H9 (cell line): ENCODE data around the gene HLF. TPM values are rescaled to one million over a fixed set of nuclear protein-coding genes. Genes with fewer than 3 reads are reported as not detected.

ENCODE experiments used
- DNase-seq: peaks from one replicate; pipeline ENCODE4 v3.0.0-alpha.2; 2017
- H2AFZ ChIP-seq: one replicate; pipeline ENCODE4 v1.6.1; 2013; ENCODE audit warnings: mild to moderate bottlenecking, low read length, control low read depth, moderate library complexity
- H2AK5ac ChIP-seq: 2 replicates; pipeline ENCODE4 v1.6.1; 2013; ENCODE audit warnings: low read length, control low read depth, mixed read lengths; ENCODE audit not compliant: insufficient read length
- H2BK120ac ChIP-seq: one replicate; pipeline ENCODE4 v1.6.1; 2013; ENCODE audit warnings: low read depth, mild to moderate bottlenecking, low read length, control low read depth, inconsistent platforms; ENCODE audit not compliant: poor library complexity, severe bottlenecking
- H2BK12ac ChIP-seq: 2 replicates; pipeline ENCODE4 v1.6.1; 2013; ENCODE audit warnings: low read length, control low read depth, mixed read lengths, low read depth; ENCODE audit not compliant: insufficient read length
- H2BK15ac ChIP-seq: 2 replicates; pipeline ENCODE4 v1.6.1; 2013; ENCODE audit warnings: low read depth, low read length, control low read depth
- H2BK20ac ChIP-seq: one replicate; pipeline ENCODE4 v1.6.1; 2013; ENCODE audit warnings: low read depth, mild to moderate bottlenecking, low read length, control low read depth, inconsistent platforms; ENCODE audit not compliant: poor library complexity, severe bottlenecking
- H2BK5ac ChIP-seq: 2 replicates; pipeline ENCODE4 v1.6.1; 2013; ENCODE audit warnings: low read length, control low read depth, mixed read lengths; ENCODE audit not compliant: insufficient read length
- H3K14ac ChIP-seq: 2 replicates; pipeline ENCODE4 v1.6.1; 2013; ENCODE audit warnings: low read length, control low read depth; ENCODE audit not compliant: insufficient read depth
- H3K18ac ChIP-seq: 2 replicates; pipeline ENCODE4 v1.6.1; 2013; ENCODE audit warnings: low read depth, mild to moderate bottlenecking, mixed read lengths, low read length, control low read depth; ENCODE audit not compliant: insufficient read length
- H3K23ac ChIP-seq: 2 replicates; pipeline ENCODE4 v1.6.1; 2013; ENCODE audit warnings: low read length, control low read depth, mixed read lengths, low read depth; ENCODE audit not compliant: insufficient read length
- H3K23me2 ChIP-seq: 2 replicates; pipeline ENCODE4 v1.6.1; 2013; ENCODE audit warnings: low read depth, mild to moderate bottlenecking, mixed read lengths, low read length, control low read depth; ENCODE audit not compliant: insufficient read length, poor library complexity, severe bottlenecking
- H3K27ac ChIP-seq: 2 replicates; pipeline ENCODE4 v1.5.1; 2013; ENCODE audit warnings: low read length, control low read depth, mixed read lengths, low read depth; ENCODE audit not compliant: insufficient read length
- H3K27me3 ChIP-seq: 2 replicates; pipeline ENCODE4 v1.6.1; 2013; ENCODE audit warnings: low read length, control low read depth, inconsistent platforms; ENCODE audit not compliant: insufficient read depth
- H3K4ac ChIP-seq: 2 replicates; pipeline ENCODE4 v1.6.1; 2013; ENCODE audit warnings: low read depth, mild to moderate bottlenecking, control low read depth, inconsistent platforms, low read length, moderate library complexity
- H3K4me1 ChIP-seq: 2 replicates; pipeline ENCODE4 v1.6.1; 2013; ENCODE audit warnings: low read length, control low read depth, inconsistent platforms; ENCODE audit not compliant: insufficient read depth
- H3K4me2 ChIP-seq: 2 replicates; pipeline ENCODE4 v1.6.1; 2013; ENCODE audit warnings: low read length, control low read depth, mixed read lengths; ENCODE audit not compliant: insufficient read length, insufficient read depth
- H3K56ac ChIP-seq: 2 replicates; pipeline ENCODE4 v1.6.1; 2013; ENCODE audit warnings: low read depth, mild to moderate bottlenecking, mixed read lengths, low read length, control low read depth; ENCODE audit not compliant: insufficient read length
- H3K79me1 ChIP-seq: 2 replicates; pipeline ENCODE4 v1.6.1; 2013; ENCODE audit warnings: low read depth, mild to moderate bottlenecking, moderate library complexity, low read length, control low read depth, inconsistent platforms; ENCODE audit not compliant: insufficient read depth, poor library complexity, severe bottlenecking
- H3K79me2 ChIP-seq: 2 replicates; pipeline ENCODE4 v1.6.1; 2013; ENCODE audit warnings: low read length, control low read depth, inconsistent platforms; ENCODE audit not compliant: insufficient read depth
- H3K9ac ChIP-seq: 2 replicates; pipeline ENCODE4 v1.6.1; 2013; ENCODE audit warnings: low read length, control low read depth, mixed read lengths; ENCODE audit not compliant: insufficient read length; ENCODE audit errors: extremely low read depth
- H3K9me3 ChIP-seq: one replicate; pipeline ENCODE4 v1.6.1; 2013; ENCODE audit warnings: low read depth, low read length, inconsistent platforms; ENCODE audit not compliant: control insufficient read depth
- H3T11ph ChIP-seq: one replicate; pipeline ENCODE4 v1.6.1; 2013; ENCODE audit warnings: mild to moderate bottlenecking, low read length, control low read depth, inconsistent platforms
- H4K20me1 ChIP-seq: one replicate; pipeline ENCODE4 v1.6.1; 2013; ENCODE audit not compliant: control insufficient read depth, insufficient read length, insufficient read depth
- H4K5ac ChIP-seq: 2 replicates; pipeline ENCODE4 v1.6.1; 2013; ENCODE audit warnings: low read depth, mild to moderate bottlenecking, mixed read lengths, low read length, control low read depth; ENCODE audit not compliant: insufficient read length
- H4K8ac ChIP-seq: replicated peaks from 2 replicates; pipeline ENCODE4 v1.6.1; 2013; ENCODE audit warnings: low read length, control low read depth, mixed read lengths, low read depth; ENCODE audit not compliant: insufficient read length
- H4K91ac ChIP-seq: 2 replicates; pipeline ENCODE4 v1.6.1; 2013; ENCODE audit warnings: low read depth, mild to moderate bottlenecking, moderate library complexity, mixed read lengths, low read length, control low read depth; ENCODE audit not compliant: insufficient read length
- H3K27ac Mint-ChIP-seq, 3 experiments: 2 replicates in 2 of 3; 3 replicates in 1 of 3; pipeline ENCODE4 v1.8.0; 2020 to 2021; ENCODE audit warnings: mixed read lengths in 3 of 3, mild to moderate bottlenecking in 1 of 3, moderate library complexity in 1 of 3
- H3K27me3 Mint-ChIP-seq: 2 replicates; pipeline ENCODE4 v1.8.0; 2021; ENCODE audit warnings: low read depth, mild to moderate bottlenecking, moderate library complexity, mixed read lengths
- H3K36me3 Mint-ChIP-seq, 3 experiments: 2 replicates in 2 of 3; 3 replicates in 1 of 3; pipeline ENCODE4 v1.8.0; 2020 to 2021; ENCODE audit warnings: low read depth in 3 of 3, mixed read lengths in 3 of 3; ENCODE audit not compliant: insufficient read depth in 1 of 3
- H3K4me1 Mint-ChIP-seq, 2 experiments: 2 replicates each; pipeline ENCODE4 v1.8.0; 2020; ENCODE audit warnings: mixed read lengths in 2 of 2
- H3K4me3 Mint-ChIP-seq, 2 experiments: 2 replicates in 1 of 2; 3 replicates in 1 of 2; pipeline ENCODE4 v1.8.0; 2020 to 2021; ENCODE audit warnings: mild to moderate bottlenecking in 2 of 2, mixed read lengths in 2 of 2, moderate library complexity in 1 of 2
- H3K9me3 Mint-ChIP-seq, 2 experiments: 2 replicates in 1 of 2; 3 replicates in 1 of 2; pipeline ENCODE4 v1.8.0; 2020; ENCODE audit warnings: mild to moderate bottlenecking in 2 of 2, mixed read lengths in 2 of 2, moderate library complexity in 1 of 2
- WGBS: extraction: QIAGEN DNeasy Blood & Tissue Kit; methylation state at CpG from one replicate; pipeline ENCODE4 v1.1.7; 2013; ENCODE audit warnings: missing lambda C conversion rate, low lambda C conversion rate, mixed read lengths; ENCODE audit not compliant: insufficient read length; ENCODE audit errors: extremely low coverage; 5-methylcytosine and 5-hydroxymethylcytosine counted together
- total RNA-seq: library from RNA; stranded (reverse); gene quantifications from 2 replicates; pipeline ENCODE4 v1.2.1, GENCODE V29; 2021
- TF ChIP-seq, protein P1 (sequence below): fragments of 200-600 bp; sonication (generic); conservative IDR thresholded peaks from 3 replicates; pipeline ENCODE4 v1.8.0; 2021; ENCODE audit warnings: antibody characterized with exemption, mild to moderate bottlenecking

The HLF gene
- total RNA-seq, 1 experiment from 2014 or later = 0.17 TPM

DNA sequence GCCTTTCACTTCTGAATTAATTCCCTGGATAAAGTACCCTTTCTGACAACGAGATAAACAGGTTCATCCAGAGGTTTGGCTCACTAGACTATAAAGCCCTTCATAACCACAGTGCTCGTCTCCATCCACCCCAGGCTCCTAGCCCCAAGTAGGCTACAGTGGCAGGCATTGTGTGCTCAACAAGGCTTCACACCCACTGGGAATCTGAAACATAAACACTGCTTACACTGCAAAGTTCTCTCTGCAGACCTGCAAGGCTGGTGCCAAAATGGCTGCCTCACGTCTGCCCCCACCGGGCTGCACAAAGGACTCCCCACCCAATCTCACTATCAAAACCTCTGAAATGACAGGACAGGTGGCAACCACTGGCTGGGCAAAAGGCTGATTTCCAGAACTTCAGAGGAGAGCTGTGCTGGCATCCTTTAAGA, 5.1 kb upstream of the HLF start:
- Histone ChIP-seq H3K27me3 (peaks cover 19% of the 10 kb centered on the region), H3T11ph (no peak overlapping the region), H2AFZ (peak overlapping the region; percentile 65), H4K91ac (no peak overlapping the region), H2AK5ac (no peak overlapping the region), H3K56ac (no peak overlapping the region), H3K23me2 (peaks cover 9% of the 10 kb centered on the region), H3K27ac (no peak overlapping the region), H3K4ac (no peak overlapping the region), H3K79me1 (no peaks in the 10 kb centered on the region), H3K79me2 (no peaks in the 10 kb centered on the region), H2BK5ac (no peak overlapping the region), H4K20me1 (no peaks in the 10 kb centered on the region), H3K4me2 (no peak overlapping the region), H2BK12ac (no peak overlapping the region), H3K4me1 (no peaks in the 10 kb centered on the region; the same call in 1 of the 2 replicates), H4K8ac (no peak overlapping the region), H3K9ac (no peak overlapping the region), H4K5ac (no peak overlapping the region), H2BK20ac (no peak overlapping the region), H3K9me3 (no peaks in the 10 kb centered on the region), H2BK120ac (no peak overlapping the region), H3K18ac (no peak overlapping the region), H3K23ac (no peak overlapping the region), H3K14ac (no peak overlapping the region; the same call in 1 of the 2 replicates), H2BK15ac (no peak overlapping the region)
- Mint-ChIP-seq H3K4me1 (peaks cover 5 to 13% of the 10 kb centered on the region in 2 experiments), H3K4me3 (no peak overlapping the region), H3K36me3 (no peaks in the 10 kb centered on the region), H3K27ac (no peak overlapping the region), H3K9me3 (peaks cover 0 to 4% of the 10 kb centered on the region in 2 experiments; a peak in 3 of 5 replicates), H3K27me3 (peaks cover 55% of the 10 kb centered on the region)
- no peak for DNase-seq
- TF ChIP-seq, protein P1, sequence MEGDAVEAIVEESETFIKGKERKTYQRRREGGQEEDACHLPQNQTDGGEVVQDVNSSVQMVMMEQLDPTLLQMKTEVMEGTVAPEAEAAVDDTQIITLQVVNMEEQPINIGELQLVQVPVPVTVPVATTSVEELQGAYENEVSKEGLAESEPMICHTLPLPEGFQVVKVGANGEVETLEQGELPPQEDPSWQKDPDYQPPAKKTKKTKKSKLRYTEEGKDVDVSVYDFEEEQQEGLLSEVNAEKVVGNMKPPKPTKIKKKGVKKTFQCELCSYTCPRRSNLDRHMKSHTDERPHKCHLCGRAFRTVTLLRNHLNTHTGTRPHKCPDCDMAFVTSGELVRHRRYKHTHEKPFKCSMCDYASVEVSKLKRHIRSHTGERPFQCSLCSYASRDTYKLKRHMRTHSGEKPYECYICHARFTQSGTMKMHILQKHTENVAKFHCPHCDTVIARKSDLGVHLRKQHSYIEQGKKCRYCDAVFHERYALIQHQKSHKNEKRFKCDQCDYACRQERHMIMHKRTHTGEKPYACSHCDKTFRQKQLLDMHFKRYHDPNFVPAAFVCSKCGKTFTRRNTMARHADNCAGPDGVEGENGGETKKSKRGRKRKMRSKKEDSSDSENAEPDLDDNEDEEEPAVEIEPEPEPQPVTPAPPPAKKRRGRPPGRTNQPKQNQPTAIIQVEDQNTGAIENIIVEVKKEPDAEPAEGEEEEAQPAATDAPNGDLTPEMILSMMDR = no peak
- no CpG with 5 or more reads among the region's 4 CpGs for WGBS
